CD4-positive, CD25-positive, alpha-beta regulatory T cell (primary cell): Measurements from ENCODE around the gene SRCAP. TPM values are rescaled to one million over a fixed set of nuclear protein-coding genes. Genes with fewer than 3 reads are reported as not detected.

ENCODE experiments used
- ATAC-seq, 2 donors: fragments of 150-1000 bp; cut with Tn5 transposase; one replicate each; pipeline ENCODE4 v1.10.0; 2021; ENCODE audit warnings: low read depth in 2 of 2, moderate number of reproducible peaks in 2 of 2, moderate library complexity in 1 of 2
- DNase-seq, 3 donors: peaks; one replicate each; pipeline versions ENCODE4 v3.0.0 to v3.0.0-alpha.2; 2012 to 2022; ENCODE audit warnings: mixed read lengths in 1 of 3
- H3K27ac ChIP-seq: one replicate; pipeline ENCODE4 v1.7.0; 2013; ENCODE audit warnings: mild to moderate bottlenecking, low read length; ENCODE audit not compliant: insufficient read depth, poor library complexity, severe bottlenecking
- H3K27me3 ChIP-seq: one replicate; pipeline ENCODE4 v1.7.0; 2013; ENCODE audit warnings: low read length; ENCODE audit not compliant: control insufficient read depth, insufficient read depth
- H3K36me3 ChIP-seq: one replicate; pipeline ENCODE4 v1.7.0; 2013; ENCODE audit warnings: mild to moderate bottlenecking, low read length, moderate library complexity; ENCODE audit not compliant: control insufficient read depth, insufficient read depth
- H3K4me1 ChIP-seq: 2 replicates; pipeline ENCODE4 v1.7.0; 2013; ENCODE audit warnings: mild to moderate bottlenecking, low read length; ENCODE audit not compliant: insufficient read depth, control insufficient read depth, poor library complexity, severe bottlenecking
- H3K4me3 ChIP-seq: one replicate; pipeline ENCODE4 v1.7.0; 2013; ENCODE audit warnings: low read depth, mild to moderate bottlenecking, low read length, moderate library complexity
- H3K9me3 ChIP-seq, 2 experiments: 1 replicate in 1 of 2; 2 replicates in 1 of 2; pipeline ENCODE4 v1.7.0; 2013; ENCODE audit warnings: low read length in 2 of 2, mild to moderate bottlenecking in 1 of 2, moderate library complexity in 1 of 2; ENCODE audit not compliant: control insufficient read depth in 2 of 2
- H3K27ac Mint-ChIP-seq, 3 donors: one replicate each; pipeline ENCODE4 v1.8.0; 2020 to 2022; ENCODE audit warnings: mild to moderate bottlenecking in 3 of 3, mixed read lengths in 3 of 3, moderate library complexity in 2 of 3
- H3K27me3 Mint-ChIP-seq: one replicate; pipeline ENCODE4 v1.8.0; 2022; ENCODE audit warnings: mild to moderate bottlenecking, mixed read lengths
- H3K36me3 Mint-ChIP-seq: one replicate; pipeline ENCODE4 v1.8.0; 2020; ENCODE audit warnings: mixed read lengths
- H3K4me1 Mint-ChIP-seq, 4 donors: one replicate each; pipeline ENCODE4 v1.8.0; 2020 to 2022; ENCODE audit warnings: mixed read lengths in 4 of 4, mild to moderate bottlenecking in 1 of 4
- H3K4me3 Mint-ChIP-seq, 4 donors: one replicate each; pipeline ENCODE4 v1.8.0; 2020 to 2022; ENCODE audit warnings: mild to moderate bottlenecking in 4 of 4, mixed read lengths in 4 of 4, moderate library complexity in 3 of 4
- H3K9me3 Mint-ChIP-seq, 7 donors: one replicate each; pipeline ENCODE4 v1.8.0; 2020 to 2022; ENCODE audit warnings: mixed read lengths in 7 of 7, mild to moderate bottlenecking in 3 of 7, moderate library complexity in 2 of 7
- polyA plus RNA-seq, 4 donors: library from polyadenylated mRNA; unstranded; fragments of 300-500 nt; fragmentation: Illumina TruSeq; gene quantifications; one replicate each; pipeline ENCODE4 v1.2.3, GENCODE V29; 2021
- total RNA-seq: library from RNA; stranded (reverse); gene quantifications from one replicate; pipeline ENCODE4 v1.2.3, GENCODE V29; 2022

Gene SRCAP
- total and polyA plus RNA-seq, 5 donors from 2014 or later, result 4.9 to 83.0 (median 9.4) TPM

DNA sequence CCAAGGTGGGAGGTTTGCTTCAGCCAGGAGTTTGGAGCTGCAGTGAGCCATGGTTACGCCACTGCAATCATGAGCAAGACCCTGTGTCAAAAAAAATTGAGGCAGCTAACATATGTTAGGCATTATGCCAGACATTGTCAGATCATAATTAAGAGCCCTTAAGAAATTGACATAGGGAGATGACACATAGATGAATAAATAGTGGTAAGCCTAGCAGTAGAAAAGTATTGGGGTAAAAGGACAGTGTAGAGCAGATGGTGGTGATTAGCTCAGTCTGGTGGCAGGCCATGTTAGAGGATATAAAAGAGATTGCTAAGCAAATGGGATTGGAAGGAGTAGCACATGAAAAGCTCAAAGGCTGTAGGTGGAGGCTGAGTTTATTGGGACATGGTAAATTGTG is 22.6 kb downstream of the SRCAP start:
- H3K9me3 Mint-ChIP-seq, result no peaks in the 10 kb centered on the region
- H3K4me3 ChIP-seq, result no peak overlapping the region
- ATAC-seq (no peak), DNase-seq (no peak)
- H3K4me1 Mint-ChIP-seq, result peaks cover 3 to 21% (median 16%) of the 10 kb centered on the region in 4 donors
- no peak overlapping the region for H3K27ac ChIP-seq
- H3K4me1 ChIP-seq, result no peaks in the 10 kb centered on the region
- peak overlapping the region in 2 of 3 donors; percentile 30 to 48 for H3K27ac Mint-ChIP-seq
- peaks cover 54% of the 10 kb centered on the region for H3K36me3 Mint-ChIP-seq
- no peaks in the 10 kb centered on the region for H3K27me3 ChIP-seq
- no peak overlapping the region for H3K4me3 Mint-ChIP-seq
- no peaks in the 10 kb centered on the region for H3K9me3 ChIP-seq
- H3K36me3 ChIP-seq, result peaks cover 90% of the 10 kb centered on the region
- H3K27me3 Mint-ChIP-seq, result no peaks in the 10 kb centered on the region

DNA sequence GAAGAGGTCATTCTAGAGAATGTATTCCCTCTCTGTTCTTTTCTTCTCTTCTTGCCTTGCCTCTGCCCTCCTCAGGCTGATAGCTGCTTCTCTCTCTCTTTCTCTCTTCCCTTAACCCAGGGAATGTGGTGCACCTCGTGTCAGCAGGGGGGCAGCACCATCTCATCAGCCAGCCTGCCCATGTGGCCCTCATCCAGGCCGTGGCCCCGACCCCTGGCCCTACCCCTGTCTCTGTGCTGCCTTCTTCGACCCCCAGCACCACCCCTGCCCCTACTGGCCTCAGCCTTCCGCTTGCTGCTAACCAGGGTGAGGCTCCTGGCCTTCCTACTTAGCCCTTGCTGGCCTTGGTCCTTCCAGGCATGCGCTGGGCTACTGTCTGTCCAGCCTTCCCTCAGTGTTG is 23.5 kb downstream of the SRCAP start:
- Histone ChIP-seq H3K4me1 (no peaks in the 10 kb centered on the region), H3K4me3 (no peak overlapping the region), H3K27ac (no peak overlapping the region), H3K27me3 (no peaks in the 10 kb centered on the region), H3K9me3 (no peaks in the 10 kb centered on the region), H3K36me3 (peaks cover 82% of the 10 kb centered on the region)
- peak overlapping the region in 2 of 3 donors; percentile 30 to 32 for H3K27ac Mint-ChIP-seq
- ATAC-seq (no peak), DNase-seq (no peak)
- H3K9me3 Mint-ChIP-seq, result no peaks in the 10 kb centered on the region
- H3K27me3 Mint-ChIP-seq, result no peaks in the 10 kb centered on the region
- H3K36me3 Mint-ChIP-seq, result peaks cover 52% of the 10 kb centered on the region
- H3K4me1 Mint-ChIP-seq, result peaks cover 3 to 14% (median 11%) of the 10 kb centered on the region in 4 donors
- H3K4me3 Mint-ChIP-seq, result no peak overlapping the region

DNA sequence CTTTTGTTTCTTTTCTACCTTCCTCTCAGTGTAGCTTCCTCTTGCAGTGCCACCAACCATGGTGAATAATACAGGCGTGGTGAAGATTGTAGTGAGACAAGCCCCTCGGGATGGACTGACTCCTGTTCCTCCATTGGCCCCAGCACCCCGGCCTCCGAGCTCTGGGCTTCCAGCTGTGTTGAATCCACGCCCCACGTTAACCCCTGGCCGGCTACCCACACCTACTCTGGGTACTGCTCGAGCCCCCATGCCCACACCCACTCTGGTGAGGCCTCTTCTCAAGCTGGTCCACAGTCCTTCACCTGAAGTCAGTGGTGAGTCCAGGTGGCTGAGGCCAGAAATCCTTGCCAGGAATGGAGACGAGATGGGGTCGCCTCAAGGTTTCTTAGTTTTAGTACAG is 23.9 kb downstream of the SRCAP start:
- H3K4me3 ChIP-seq, result no peak overlapping the region
- no peaks in the 10 kb centered on the region for H3K27me3 ChIP-seq
- no peaks in the 10 kb centered on the region for H3K9me3 ChIP-seq
- Mint-ChIP-seq H3K27me3 (no peaks in the 10 kb centered on the region), H3K36me3 (peaks cover 53% of the 10 kb centered on the region), H3K4me1 (peaks cover 3 to 14% (median 11%) of the 10 kb centered on the region in 4 donors), H3K9me3 (no peaks in the 10 kb centered on the region), H3K27ac (peak overlapping the region in 1 of 3 donors; percentile 30), H3K4me3 (no peak overlapping the region)
- peaks cover 77% of the 10 kb centered on the region for H3K36me3 ChIP-seq
- peak in 1 of 2 donors; percentile 7 for ATAC-seq
- no peak overlapping the region for H3K27ac ChIP-seq
- DNase-seq, result no peak
- no peaks in the 10 kb centered on the region for H3K4me1 ChIP-seq

DNA sequence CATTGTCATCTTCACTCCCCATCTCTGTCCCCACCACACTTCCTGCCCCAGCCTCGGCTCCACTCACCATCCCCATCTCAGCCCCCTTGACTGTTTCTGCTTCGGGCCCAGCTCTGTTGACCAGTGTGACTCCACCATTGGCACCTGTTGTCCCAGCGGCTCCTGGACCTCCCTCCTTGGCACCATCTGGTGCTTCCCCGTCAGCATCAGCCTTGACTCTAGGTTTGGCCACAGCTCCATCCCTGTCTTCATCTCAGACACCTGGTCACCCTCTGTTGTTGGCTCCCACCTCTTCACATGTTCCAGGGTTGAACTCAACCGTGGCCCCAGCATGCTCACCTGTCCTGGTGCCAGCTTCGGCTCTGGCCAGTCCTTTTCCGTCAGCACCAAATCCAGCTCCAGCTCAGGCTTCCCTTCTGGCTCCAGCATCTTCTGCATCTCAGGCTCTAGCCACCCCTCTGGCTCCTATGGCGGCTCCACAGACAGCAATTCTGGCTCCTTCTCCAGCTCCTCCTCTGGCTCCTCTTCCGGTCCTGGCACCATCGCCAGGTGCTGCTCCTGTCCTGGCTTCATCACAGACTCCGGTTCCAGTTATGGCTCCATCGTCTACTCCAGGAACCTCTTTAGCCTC is 24.9 kb downstream of the SRCAP start:
- Histone ChIP-seq H3K36me3 (peaks cover 78% of the 10 kb centered on the region), H3K9me3 (no peaks in the 10 kb centered on the region), H3K4me3 (no peak overlapping the region), H3K4me1 (no peaks in the 10 kb centered on the region), H3K27ac (no peak overlapping the region), H3K27me3 (no peaks in the 10 kb centered on the region)
- DNase-seq (no peak), ATAC-seq (no peak)
- H3K27ac Mint-ChIP-seq, result peak overlapping the region in 1 of 3 donors; percentile 67
- H3K4me3 Mint-ChIP-seq, result no peak overlapping the region
- no peaks in the 10 kb centered on the region for H3K27me3 Mint-ChIP-seq
- peaks cover 8 to 14% (median 12%) of the 10 kb centered on the region in 4 donors for H3K4me1 Mint-ChIP-seq
- H3K36me3 Mint-ChIP-seq, result peaks cover 59% of the 10 kb centered on the region
- H3K9me3 Mint-ChIP-seq, result no peaks in the 10 kb centered on the region

DNA sequence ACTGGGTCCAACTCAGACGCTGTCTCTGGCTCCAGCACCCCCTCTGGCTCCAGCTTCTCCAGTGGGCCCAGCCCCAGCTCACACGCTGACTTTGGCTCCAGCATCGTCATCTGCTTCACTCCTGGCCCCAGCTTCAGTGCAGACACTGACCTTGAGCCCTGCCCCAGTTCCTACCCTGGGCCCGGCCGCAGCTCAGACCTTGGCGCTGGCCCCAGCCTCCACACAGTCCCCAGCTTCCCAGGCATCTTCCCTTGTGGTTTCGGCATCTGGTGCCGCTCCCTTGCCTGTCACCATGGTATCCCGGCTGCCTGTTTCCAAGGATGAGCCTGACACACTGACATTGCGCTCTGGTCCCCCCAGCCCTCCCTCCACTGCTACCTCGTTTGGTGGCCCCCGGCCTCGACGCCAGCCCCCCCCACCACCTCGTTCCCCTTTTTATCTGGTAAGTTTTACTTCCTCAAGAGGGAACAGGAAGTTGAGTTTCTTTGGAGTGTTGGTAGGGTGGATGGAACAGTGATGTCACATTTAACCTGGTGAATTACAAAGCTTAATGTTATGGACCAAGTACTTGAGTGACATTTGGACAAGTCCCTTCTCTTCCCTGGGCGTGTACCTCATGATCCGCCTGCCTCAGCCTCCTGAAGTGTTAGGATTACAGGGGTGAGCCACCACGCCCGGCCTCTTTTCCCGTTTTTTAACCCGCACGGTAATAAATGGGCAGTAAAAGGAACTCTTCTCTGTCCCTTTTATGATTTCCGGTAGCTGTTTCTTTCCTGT is 25.9 kb downstream of the SRCAP start:
- H3K9me3 Mint-ChIP-seq, result no peaks in the 10 kb centered on the region
- no peak overlapping the region for H3K4me3 Mint-ChIP-seq
- H3K27me3 Mint-ChIP-seq, result no peaks in the 10 kb centered on the region
- Histone ChIP-seq H3K9me3 (no peaks in the 10 kb centered on the region), H3K27ac (no peak overlapping the region), H3K36me3 (peaks cover 81% of the 10 kb centered on the region), H3K27me3 (no peaks in the 10 kb centered on the region), H3K4me3 (no peak overlapping the region), H3K4me1 (no peaks in the 10 kb centered on the region)
- peak; percentile 7 to 16 for ATAC-seq
- DNase-seq, result no peak
- H3K36me3 Mint-ChIP-seq, result peaks cover 61% of the 10 kb centered on the region
- no peak overlapping the region for H3K27ac Mint-ChIP-seq
- peaks cover 8 to 14% (median 12%) of the 10 kb centered on the region in 4 donors for H3K4me1 Mint-ChIP-seq

DNA sequence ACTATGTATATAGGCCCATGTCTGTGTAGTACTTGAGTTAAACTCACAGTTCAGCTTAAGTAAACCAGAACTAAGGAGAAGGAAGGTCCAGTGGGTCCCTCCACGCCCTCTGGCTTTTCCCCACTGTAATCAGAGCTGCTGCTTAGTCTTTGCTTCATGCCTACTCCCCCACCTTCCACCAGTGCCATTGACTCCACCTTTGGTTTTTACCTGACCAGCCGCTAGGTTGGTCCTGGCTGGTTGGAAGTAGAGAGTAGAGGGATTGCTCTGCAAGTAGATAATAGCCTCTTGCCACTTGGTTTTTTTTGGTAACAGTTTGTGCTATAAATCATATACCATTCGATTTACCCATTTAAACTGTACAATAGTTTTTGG is 26.4 kb downstream of the SRCAP start:
- H3K4me1 Mint-ChIP-seq, result peaks cover 8 to 14% (median 10%) of the 10 kb centered on the region in 4 donors
- no peak for DNase-seq
- Histone ChIP-seq H3K4me3 (no peak overlapping the region), H3K27ac (no peak overlapping the region), H3K4me1 (no peaks in the 10 kb centered on the region), H3K27me3 (no peaks in the 10 kb centered on the region), H3K9me3 (no peaks in the 10 kb centered on the region), H3K36me3 (peaks cover 80% of the 10 kb centered on the region)
- peaks cover 56% of the 10 kb centered on the region for H3K36me3 Mint-ChIP-seq
- no peaks in the 10 kb centered on the region for H3K27me3 Mint-ChIP-seq
- H3K4me3 Mint-ChIP-seq, result no peak overlapping the region
- no peak for ATAC-seq
- H3K27ac Mint-ChIP-seq, result peak overlapping the region in 1 of 3 donors; percentile 51
- no peaks in the 10 kb centered on the region for H3K9me3 Mint-ChIP-seq

DNA sequence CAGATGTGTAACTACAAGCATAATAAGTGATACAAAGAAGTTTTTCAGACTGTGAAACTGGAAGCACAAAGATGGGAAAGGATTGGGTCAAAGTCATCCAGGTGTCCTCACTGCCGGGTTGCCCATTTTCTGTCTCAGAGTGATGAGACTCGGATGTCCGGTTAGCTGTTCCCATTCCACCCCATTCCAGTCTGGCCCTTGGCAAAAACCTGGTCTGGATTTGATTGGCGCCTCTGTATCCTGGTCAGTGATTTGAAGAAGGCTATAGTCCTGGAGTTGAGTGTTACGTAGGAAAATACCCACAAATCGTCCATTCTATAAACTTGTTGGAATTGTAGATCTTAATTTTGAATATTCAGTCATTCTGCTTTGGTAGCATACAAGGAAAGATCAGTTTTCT is 29.4 kb downstream of the SRCAP start:
- DNase-seq (no peak), ATAC-seq (no peak)
- Histone ChIP-seq H3K27ac (no peak overlapping the region), H3K9me3 (no peaks in the 10 kb centered on the region), H3K4me1 (no peaks in the 10 kb centered on the region), H3K27me3 (no peaks in the 10 kb centered on the region), H3K4me3 (no peak overlapping the region), H3K36me3 (peaks cover 75% of the 10 kb centered on the region)
- Mint-ChIP-seq H3K4me1 (peaks cover 3 to 14% (median 11%) of the 10 kb centered on the region in 4 donors), H3K36me3 (peaks cover 52% of the 10 kb centered on the region), H3K27me3 (no peaks in the 10 kb centered on the region), H3K27ac (peak overlapping the region in 1 of 3 donors; percentile 5), H3K4me3 (no peak overlapping the region), H3K9me3 (no peaks in the 10 kb centered on the region)
